GM19351 (cell line): ENCODE results near the gene GPRC5A.
"Not testable (repeated sequence)": the region's sequence is repeated elsewhere in the genome, so short reads cannot be mapped to it uniquely, and the experiment has no call there.

Source experiments
- ATAC-seq: cut with Tn5 transposase; IDR thresholded peaks from one replicate; pipeline ENCODE4 v1.9.1; 2021; ENCODE audit warnings: mild to moderate bottlenecking, moderate library complexity; ENCODE audit not compliant: unreplicated experiment

The GPRC5A gene

DNA sequence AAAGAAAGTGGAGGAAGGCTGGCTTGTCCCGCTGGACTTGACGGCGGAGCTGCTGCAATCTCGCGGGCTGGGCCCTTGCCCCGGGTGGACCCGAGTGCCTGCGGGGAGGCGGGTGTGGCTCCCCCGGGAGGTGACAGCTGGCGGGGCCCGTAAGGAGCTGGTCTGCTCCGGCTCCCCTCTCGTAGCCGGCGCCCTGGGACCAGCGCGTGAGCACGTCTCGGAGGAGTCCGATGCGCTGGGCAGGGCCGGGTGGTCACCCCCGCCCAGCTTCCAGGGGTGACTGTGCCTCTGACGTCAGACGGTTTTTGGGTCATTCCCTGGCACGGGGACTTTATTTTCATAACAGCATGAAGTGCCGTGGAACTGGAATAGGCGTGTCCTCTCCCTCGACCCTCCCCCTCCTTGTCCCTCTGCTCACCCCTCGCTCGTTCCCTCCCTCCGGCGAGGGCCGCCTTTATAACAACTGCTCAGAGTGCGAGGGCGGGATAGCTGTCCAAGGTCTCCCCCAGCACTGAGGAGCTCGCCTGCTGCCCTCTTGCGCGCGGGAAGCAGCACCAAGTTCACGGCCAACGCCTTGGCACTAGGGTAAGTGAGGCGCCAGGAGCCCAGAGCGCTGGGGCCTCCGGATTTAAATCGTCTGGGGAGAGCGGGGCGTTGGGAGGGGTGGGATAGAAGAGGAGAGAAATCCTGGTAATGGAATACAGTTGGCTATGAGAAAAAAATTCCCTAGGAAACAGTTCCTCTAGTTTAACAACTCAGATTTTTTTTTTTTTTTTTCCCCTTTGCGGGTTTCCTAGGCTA lies at the start of gene GPRC5A:
Gene GPRC5A, plus strand, starts transcription at position 483 of the 801 bp plus-strand sequence. CDS start 16,688 bp downstream, outside the sequence.
- no peak for ATAC-seq

- ATAC-seq = no peak
Observed at GRCh38 chr12:12845794-12846243, 45.5 kb upstream of the GPRC5A start.

DNA sequence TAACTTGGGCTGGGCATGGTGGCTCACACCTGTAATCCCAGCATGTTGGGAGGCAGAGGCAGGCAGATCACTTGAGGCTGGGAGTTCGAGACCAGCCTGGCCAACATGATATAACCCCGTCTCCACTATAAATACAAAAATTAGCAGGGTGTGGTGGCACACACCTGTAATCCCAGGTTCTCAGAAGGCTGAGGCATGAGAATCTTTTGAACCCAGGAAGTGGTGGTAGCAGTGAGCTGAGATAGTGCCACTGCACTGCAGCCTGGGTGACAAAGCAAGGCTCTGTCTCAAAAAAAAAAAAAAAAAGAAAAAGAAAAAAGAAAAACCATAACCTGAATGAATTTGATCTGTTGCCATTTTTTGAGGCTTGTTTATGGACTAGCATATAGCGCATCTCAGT lies 44.6 kb upstream of the GPRC5A start:
- ATAC-seq = not testable (repeated sequence)

- no peak for ATAC-seq
Observed at GRCh38 chr12:12853435-12853834, 37.9 kb upstream of the GPRC5A start.

DNA sequence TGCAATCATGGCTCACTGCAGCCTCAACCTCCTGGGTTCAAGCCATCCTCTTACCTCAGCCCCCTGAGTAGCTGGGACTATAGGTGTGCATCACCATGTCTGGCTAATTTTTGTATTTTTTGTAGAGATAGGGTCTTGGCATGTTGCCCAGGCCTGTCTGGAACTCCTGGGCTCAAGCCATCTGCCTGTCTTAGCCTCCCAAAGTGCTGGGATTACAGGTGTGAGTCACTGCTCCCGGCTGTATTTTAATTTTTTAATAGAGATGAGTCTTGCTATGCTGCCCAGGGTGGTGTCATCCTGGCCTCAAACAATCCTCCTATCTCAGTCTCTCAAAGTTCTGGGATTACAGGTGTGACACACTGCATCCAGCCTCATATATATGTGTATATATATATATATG lies 31.7 kb upstream of the GPRC5A start:
- no peak for ATAC-seq

DNA sequence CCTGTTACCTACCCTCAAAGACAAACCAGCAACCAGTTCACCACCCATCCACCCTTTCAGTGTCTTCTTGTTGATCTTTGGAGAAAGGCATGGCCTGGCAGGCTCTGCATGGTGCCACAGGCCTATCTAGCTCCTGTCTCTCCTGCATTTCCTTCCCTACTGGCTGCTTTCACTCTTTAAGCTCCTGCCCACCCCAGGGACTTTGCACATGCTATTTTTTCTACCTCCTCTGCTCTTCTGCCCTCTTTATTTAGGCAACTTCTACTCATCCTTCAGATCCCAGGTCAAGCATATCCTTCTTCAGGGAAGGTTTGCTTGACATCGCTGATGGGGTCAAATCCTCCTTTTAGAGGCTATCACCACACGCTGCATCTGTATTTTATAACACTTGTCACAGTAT lies 27.1 kb upstream of the GPRC5A start:
- ATAC-seq = no peak

GRCh38 chr12:12868477-12869235 lies 22.7 kb upstream of the GPRC5A start:
- ATAC-seq = no peak

- no peak for ATAC-seq
Observed at GRCh38 chr12:12870465-12870864, 20.9 kb upstream of the GPRC5A start.

- ATAC-seq = no peak
Observed at GRCh38 chr12:12871587-12872138, 19.7 kb upstream of the GPRC5A start.

DNA sequence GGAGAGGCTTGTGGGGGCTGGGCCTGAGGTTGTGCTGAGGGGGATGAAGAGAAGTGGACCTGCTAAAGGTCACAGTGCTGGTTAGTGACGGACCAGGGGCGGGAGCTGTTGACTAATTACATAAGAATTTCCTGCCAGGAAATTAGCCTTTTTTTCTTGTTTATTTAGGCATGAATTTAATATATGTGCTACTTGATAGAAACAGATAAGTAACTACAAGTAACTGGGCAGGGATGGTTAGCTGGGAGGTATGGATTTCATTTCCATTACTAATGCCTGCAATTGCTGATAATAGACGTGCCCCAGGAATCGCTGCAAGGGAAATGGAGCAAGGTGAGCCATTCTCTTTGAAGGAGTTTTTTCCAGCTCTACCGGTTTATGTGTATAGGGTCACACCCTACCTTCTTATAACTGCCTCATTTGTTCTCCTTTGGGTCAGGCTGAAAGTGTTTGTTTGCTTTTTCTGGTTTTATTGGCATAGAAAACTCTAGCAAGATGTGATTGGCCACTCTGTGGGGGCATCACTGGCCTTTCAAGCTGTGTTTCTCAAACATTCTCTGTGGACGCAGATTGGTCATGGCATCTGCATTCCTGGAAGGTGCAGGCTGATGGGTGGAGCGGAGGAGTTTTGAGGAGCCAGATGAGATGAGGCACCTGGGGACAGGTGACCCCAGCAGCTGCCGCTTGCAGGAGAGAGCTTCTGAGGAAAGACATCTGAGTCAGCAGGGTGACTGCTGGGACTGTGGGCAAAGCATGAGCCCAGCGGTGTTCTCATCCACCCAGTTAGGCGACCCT lies 19.0 kb upstream of the GPRC5A start:
- no peak for ATAC-seq

DNA sequence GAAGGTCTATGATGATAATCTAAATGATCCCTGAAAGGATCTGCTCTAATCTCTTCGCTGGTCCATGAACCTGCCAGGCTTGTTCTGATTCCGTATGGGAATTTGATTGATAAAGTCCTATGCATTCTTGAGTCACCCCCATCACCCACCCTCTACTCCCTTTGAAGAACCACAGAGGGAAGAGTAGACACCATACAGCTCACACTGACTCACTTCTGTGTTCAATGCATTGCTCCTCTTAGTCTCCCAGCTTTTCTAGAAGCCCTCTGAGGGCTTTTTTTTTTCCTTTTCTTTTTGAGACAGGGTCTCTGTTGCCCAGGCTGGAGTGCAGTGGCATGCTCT lies 18.5 kb upstream of the GPRC5A start:
- no peak for ATAC-seq

DNA sequence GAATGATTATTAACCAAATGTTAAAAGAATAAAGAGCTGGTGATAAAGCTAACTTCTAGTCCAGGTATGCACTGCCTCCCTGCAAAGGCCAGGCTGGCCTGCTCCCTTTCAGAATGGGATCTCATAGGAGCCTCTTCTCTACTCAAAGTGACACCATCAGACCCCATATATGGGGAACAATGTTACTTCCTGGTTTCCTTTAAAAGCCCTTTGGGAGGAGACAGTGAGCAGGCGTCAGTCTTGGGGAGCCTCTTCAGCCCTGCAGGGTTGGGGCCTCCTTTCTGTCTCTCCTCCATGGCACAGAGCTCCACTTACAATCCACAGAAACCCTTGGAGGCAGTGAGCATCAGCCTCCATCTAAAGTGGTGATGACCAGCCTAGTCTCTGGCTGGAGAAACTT lies 17.3 kb upstream of the GPRC5A start:
- no peak for ATAC-seq

DNA sequence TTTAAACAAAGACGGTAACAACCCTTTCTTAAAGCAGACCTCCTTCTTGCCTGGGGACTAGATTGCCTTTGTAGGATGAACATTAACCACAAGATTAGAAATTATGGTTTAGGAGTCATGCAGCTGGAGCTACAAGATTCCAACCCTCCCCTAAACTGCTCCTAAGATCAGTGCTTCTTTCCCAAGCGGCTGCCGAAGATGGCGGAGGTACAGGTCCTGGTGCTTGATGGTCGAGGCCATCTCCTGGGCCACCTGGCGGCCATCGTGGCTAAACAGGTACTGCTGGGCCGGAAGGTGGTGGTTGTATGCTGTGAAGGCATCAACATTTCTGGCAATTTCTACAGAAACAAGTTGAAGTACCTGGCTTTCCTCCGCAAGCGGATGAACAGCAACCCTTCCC lies 16.1 kb upstream of the GPRC5A start:
- not testable (repeated sequence) for ATAC-seq

- ATAC-seq = no peak
Observed at GRCh38 chr12:12877153-12877768, 14.1 kb upstream of the GPRC5A start.

DNA sequence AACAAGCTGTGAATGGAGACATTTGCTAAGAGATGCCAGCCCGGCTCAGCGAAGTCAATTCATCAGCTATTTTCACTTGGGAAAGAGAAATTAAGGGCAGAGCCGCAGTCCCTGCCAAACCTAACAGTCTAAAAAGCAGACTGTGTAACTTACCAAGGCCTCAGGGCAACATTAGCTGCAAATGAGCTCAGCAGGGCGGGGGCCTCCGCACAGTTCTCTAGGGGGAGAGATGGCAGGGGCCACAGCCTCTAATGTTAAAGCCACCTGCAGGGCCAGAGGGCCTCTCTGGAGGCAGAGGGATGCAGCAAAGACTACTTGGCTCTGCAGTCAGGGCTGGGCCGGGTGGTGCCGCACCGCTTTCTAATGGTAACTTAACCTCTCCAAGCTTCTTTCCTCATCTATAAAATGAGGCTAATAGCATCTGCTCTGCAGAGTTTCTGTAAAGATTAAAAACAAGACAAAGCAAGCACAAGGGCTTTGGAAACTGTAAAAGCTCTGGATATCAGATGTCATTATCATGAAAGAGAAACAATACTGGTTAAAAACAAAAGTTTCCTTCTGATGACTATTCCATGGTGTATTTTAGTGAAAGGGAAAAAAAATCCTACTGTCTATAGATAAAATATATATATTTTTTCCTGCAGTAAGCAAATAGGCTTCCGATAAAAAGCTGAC lies 13.4 kb upstream of the GPRC5A start:
- no peak for ATAC-seq

DNA sequence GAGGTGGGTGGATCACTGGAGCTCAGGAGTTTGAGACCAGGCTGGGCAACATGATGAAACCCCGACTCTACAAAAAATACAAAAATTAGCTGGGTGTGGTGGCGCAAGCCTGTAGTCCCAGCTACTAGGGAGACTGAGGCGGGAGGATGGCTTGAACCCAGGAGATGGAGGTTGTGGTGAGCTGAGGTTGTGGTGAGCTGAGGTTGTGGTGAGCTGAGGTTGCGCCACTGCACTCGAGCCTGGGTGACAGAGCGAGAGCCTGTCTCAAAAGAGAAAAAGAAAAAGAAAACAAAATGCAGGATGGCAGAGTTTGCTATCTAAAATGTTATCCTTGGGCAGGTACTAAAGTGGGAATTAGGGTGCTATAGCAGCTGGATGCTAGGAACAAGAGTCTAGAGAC lies 10.8 kb upstream of the GPRC5A start:
- no peak for ATAC-seq

- ATAC-seq = no peak
Observed at GRCh38 chr12:12881151-12881909, 10.0 kb upstream of the GPRC5A start.

DNA sequence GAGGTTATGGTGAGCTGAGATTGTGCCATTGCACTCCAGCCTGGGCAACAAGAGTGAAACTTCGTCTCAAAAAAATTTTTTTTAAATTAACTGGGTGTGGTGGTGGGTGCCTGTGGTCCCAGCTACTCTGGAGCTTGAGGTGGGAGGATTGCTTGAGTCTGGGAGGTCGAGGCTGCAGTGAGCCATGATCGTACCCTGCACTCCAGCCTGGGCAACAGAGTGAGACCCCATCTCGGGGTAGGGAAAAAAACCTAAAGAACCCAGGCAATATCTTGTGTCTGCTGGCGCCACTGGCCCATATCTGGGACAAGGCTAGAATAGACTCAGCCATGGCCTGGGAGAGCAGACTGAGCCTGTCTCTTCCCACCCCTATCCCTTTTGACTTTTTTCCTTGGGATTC lies 9.1 kb upstream of the GPRC5A start:
- no peak for ATAC-seq

GRCh38 chr12:12883369-12884001 lies 7.9 kb upstream of the GPRC5A start:
- no peak for ATAC-seq
